ENCODE data around the gene CREBBP.

Gene CREBBP

GRCh38 chr16:3731126-3731935, 149.2 kb downstream of the CREBBP start:
- Mint-ChIP-seq H3K27ac (no peak overlapping the region), H3K4me3 (no peak overlapping the region), H3K9me3 (no peaks in the 10 kb centered on the region), H3K27me3 (ENCODE audit: low read depth) (no peaks in the 10 kb centered on the region), H3K36me3 (ENCODE audit: low read depth) (peaks cover 70% of the 10 kb centered on the region), H3K4me1 (no peaks in the 10 kb centered on the region)
- no peak for TF ChIP-seq CTCF (IDR thresholded peaks at IDR 0.05; ENCODE audit: unreplicated experiment in 3 of 3)

GRCh38 chr16:3730161-3731125, 150.1 kb downstream of the CREBBP start:
- Mint-ChIP-seq H3K4me1 (no peaks in the 10 kb centered on the region), H3K27ac (no peak overlapping the region), H3K9me3 (no peaks in the 10 kb centered on the region), H3K27me3 (ENCODE audit: low read depth) (no peaks in the 10 kb centered on the region), H3K4me3 (no peak overlapping the region), H3K36me3 (ENCODE audit: low read depth) (peaks cover 65% of the 10 kb centered on the region)
- no peak for TF ChIP-seq CTCF (IDR thresholded peaks at IDR 0.05; ENCODE audit: unreplicated experiment in 3 of 3)

GRCh38 chr16:3729161-3730112, 151.1 kb downstream of the CREBBP start:
- Mint-ChIP-seq H3K36me3 (ENCODE audit: low read depth) (peaks cover 57% of the 10 kb centered on the region), H3K27ac (no peak overlapping the region), H3K9me3 (no peaks in the 10 kb centered on the region), H3K4me3 (no peak overlapping the region), H3K4me1 (no peaks in the 10 kb centered on the region), H3K27me3 (ENCODE audit: low read depth) (no peaks in the 10 kb centered on the region)
- TF ChIP-seq CTCF (IDR thresholded peaks at IDR 0.05; ENCODE audit: unreplicated experiment in 3 of 3), result no peak

- Mint-ChIP-seq H3K27ac (no peak overlapping the region), H3K27me3 (ENCODE audit: low read depth) (no peaks in the 10 kb centered on the region), H3K9me3 (no peaks in the 10 kb centered on the region), H3K36me3 (ENCODE audit: low read depth) (peaks cover 50% of the 10 kb centered on the region), H3K4me1 (no peaks in the 10 kb centered on the region), H3K4me3 (no peak overlapping the region)
- TF ChIP-seq CTCF (IDR thresholded peaks at IDR 0.05; ENCODE audit: unreplicated experiment in 3 of 3), result no peak
These were observed 151.9 kb downstream of the CREBBP start for GRCh38 chr16:3728424-3729160.

GRCh38 chr16:3727806-3728381, 152.6 kb downstream of the CREBBP start:
- Mint-ChIP-seq H3K27me3 (ENCODE audit: low read depth) (no peaks in the 10 kb centered on the region), H3K36me3 (ENCODE audit: low read depth) (peaks cover 44% of the 10 kb centered on the region), H3K4me3 (no peak overlapping the region), H3K9me3 (no peaks in the 10 kb centered on the region), H3K27ac (no peak overlapping the region), H3K4me1 (no peaks in the 10 kb centered on the region)
- no peak for TF ChIP-seq CTCF (IDR thresholded peaks at IDR 0.05; ENCODE audit: unreplicated experiment in 3 of 3)
